Measurements from ENCODE around the gene GNB1L.

GNB1L gene

GRCh38 chr22:19875531-19876313, 21.0 kb upstream of the GNB1L start:
- DNase-seq = no peak

DNA sequence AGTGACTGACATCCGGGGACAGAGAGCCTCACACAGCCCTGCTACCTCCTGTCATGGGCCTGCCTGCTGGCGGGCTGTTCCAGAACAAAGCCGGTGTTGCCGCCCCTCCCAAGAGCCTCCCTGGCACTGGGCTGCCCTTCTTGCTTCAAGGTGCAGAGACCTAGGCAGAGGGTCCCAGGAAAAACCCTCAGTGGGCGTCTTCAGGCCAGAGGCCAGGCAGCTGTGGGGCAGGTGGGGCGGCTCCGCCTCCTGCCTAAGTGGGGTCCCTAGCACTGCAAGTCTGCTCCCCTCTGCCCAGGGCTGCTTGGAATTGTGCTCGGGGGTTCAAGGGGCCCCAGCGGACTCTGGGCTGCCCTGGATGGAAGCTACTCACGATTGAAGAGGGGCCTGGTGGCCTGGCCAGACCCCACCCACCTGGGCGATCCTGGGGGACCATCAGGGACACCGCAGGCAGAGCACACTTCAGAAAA, 20.4 kb upstream of the GNB1L start:
- DNase-seq = no peak

- no peak for DNase-seq
Measured at GRCh38 chr22:19874307-19875060, 19.8 kb upstream of the GNB1L start.

DNA sequence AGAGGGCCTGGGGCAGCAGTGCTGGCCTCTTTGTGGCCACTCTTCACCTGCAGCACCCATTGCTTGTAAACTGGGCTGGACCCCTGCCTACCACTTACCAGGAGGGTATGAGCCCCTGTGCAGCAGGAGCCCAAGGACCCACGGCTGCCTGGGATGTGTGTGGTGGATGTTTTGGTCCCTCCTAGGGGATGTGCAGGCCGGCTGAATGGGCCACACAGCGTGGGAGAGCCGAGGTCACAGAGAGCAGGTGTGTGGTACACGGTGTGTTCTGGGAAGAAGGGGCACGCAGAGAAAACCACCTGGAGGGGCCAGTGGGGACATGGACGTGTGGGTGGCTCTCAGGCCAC, 19.3 kb upstream of the GNB1L start:
- DNase-seq = no peak

DNA sequence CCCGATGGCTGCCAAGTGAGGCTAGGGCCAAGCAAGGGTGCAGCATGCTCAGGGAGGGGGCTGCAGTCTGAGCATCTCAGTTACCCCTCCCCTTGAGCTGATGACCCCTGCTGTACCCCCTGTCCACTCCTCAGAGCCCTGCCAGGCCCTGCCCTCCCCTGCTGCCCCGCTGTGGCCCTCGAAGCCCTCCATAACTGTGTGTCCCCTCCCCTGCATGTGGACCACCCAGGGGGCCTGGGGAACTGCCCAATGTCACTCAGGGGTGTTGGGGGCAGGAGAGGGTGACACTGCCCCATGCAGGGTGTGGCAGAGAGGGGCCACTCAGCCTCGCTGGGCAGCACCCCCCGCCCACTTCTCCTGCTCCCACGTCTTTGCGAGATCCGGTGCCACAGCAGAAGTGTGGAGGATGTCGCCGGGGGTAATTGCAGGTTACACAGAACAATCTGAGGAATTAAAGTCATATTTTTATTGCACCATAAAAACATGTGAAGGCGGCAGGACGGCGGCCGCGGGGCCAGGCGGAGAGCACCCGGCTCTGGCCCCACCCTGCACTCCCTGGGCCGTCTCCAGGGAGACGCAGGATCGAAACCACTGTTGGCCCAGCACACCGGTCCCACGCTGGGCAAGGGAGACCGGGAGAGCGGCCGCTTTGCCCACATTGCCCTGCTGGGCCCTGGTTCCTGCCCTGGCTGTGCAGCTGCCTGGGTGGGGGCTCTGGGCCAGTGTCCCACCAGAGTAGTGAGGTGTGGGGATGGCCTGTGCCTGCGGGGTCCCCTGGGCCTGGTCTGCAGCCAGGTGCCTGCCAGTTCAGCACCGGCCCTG, 18.7 kb upstream of the GNB1L start:
- no peak for DNase-seq

GRCh38 chr22:19872779-19873137, 18.1 kb upstream of the GNB1L start:
- DNase-seq = no peak

GRCh38 chr22:19871845-19872778, 17.4 kb upstream of the GNB1L start:
- no peak for DNase-seq

- no peak for DNase-seq
Measured at GRCh38 chr22:19871023-19871844, 16.6 kb upstream of the GNB1L start.

- no peak for DNase-seq
Measured at GRCh38 chr22:19870153-19871022, 15.7 kb upstream of the GNB1L start.

- no peak for DNase-seq
Measured at GRCh38 chr22:19869497-19870152, 15.0 kb upstream of the GNB1L start.

- no peak for DNase-seq
Measured at GRCh38 chr22:19868773-19869471, 14.2 kb upstream of the GNB1L start.

DNA sequence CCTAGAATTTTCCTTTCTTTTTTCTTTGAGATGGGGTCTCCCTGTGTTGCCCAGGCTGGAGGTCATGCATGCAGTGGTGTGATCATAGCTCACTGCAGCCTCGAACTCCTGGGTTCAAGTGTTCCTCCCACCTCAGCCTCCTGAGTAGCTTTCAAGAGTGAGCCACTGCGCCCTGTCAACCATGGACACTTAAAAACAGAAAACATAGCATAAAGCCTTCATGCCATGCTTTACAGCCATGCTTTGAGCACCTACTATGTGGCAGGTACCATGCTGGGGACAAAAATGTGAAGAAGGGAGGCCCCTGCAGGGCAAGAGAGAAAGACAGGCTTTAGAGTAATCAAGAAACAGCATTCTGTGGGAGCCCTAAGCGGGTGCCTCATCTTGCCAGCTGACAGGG, 13.7 kb upstream of the GNB1L start:
- DNase-seq = no peak

DNA sequence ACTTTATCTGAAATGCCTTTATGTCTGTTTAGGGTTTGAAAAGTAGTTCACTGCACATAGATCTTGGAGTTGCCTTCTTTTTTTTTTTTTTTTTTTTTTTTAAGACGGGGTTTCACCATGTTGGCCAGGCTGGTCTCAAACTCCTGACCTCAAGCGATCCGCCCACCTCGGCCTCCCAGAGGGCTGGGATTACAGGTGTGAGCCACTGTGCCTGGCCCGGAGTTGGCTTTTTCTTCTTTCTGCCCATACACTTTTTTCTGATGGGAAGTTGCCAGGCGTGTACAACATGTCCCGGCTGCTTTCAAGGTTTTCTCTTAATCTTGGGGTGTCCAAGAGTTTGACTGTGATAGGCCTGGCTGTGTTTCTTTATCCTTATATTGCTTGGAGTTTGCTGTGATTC, 12.9 kb upstream of the GNB1L start:
- DNase-seq = no peak

GRCh38 chr22:19866665-19867009, 12.0 kb upstream of the GNB1L start:
- DNase-seq = no peak

DNA sequence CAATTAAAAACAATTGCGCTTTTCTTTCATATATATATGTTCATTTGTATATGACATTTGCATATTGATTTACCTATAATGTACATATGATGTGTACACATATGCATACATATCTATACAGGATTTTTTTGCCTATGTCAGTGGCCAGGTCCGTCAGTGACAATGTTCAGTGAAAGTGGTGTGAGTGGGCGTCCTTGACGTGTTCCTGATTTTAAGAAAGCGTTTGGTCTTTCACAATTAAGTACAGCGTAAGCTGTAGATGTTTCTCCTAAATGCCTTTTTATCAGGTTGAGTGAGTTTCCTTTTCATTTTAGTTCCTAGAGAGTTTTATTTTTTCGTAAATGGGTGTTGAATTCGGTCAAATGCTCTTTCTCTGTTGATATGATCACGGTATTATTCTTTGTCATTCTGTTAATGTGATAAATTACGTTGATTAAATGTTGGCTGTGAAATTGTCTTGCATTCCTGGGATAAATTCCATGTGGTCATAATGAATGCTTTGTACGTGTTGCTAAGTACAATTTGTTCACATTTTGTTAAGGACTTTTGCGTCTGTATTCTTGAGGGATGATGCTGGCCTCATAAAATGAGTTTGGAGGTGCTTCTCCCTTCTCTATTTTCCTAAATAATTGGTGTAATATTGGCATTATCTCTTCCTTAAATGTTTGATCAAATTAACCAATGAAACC, 10.6 kb upstream of the GNB1L start:
- no peak for DNase-seq

- DNase-seq = no peak
Measured at GRCh38 chr22:19864538-19865106, 9.9 kb upstream of the GNB1L start.

DNA sequence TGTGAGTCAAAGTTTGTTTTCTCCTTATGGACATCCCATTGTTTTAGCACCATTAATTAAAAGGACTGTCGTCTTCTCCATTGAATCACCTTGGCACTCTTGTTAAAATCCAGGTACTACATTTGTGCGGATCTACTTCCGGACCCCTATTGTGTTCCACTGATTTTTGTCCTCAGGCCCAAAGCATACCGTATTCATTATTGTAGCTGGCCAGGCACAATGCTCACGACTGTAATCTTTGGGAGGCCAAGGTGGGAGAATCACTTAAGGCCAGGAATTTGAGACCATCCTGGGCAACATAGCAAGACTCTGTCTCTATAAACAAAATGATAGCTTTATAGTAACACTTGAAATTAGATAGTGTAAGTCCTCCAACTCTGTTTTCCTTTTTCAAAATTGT, 8.9 kb upstream of the GNB1L start:
- no peak for DNase-seq

DNA sequence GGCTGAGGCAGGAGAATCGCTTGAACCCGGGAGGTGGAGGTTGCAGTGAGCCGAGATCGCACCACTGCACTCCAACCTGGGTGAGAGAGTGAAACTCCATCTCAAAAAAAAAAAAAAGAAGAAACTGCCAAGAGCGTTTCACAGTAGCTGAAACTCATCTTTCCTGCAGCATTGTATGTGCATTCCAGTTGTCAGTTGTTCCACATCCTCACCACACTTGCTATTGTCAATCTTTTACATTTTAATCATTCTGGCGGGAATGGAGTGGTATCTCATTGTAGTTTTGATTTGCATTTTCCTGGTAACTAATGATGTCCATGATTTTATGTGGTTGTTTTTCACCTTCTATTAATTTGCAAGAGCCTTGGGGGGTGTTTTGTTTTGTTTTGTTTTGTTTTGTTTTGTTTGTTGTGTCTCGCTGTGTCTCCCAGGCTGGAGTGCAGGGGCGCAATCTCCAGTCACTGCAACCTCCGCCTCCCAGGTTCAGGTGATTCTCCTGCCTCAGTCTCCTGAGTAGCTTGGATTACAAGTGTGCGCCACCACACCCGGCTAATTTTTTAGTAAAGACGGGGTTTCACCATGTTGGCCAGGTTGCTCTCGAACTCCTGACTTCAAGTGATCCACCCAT, 8.1 kb upstream of the GNB1L start:
- DNase-seq = no peak

Measured in stimulated activated CD4-positive, alpha-beta T cell treated with anti-CD3 and anti-CD28 coated beads, Interleukin-4, amount 100 ng/mL, for 24 hours (primary cell).